ENCODE results near the gene COASY.
A peak's percentile ranks its signal among the peaks of the same experiment; 100 is the strongest.

The COASY gene

GRCh38 chr17:42603318-42603717 is 41.4 kb downstream of the COASY start:
- DNase-seq (ENCODE audit: low read depth in 2 of 2): no peak
- no peak overlapping the region for H3K4me3 ChIP-seq (replicated peaks in 1 of 2; ENCODE audit: low read depth in 2 of 2, low read length in 2 of 2)
- no peak for TF ChIP-seq CTCF (IDR thresholded peaks at IDR 0.05; ENCODE audit: low read depth, low read length)

GRCh38 chr17:42607769-42608168 is 45.8 kb downstream of the COASY start:
- peak overlapping the region; percentile 90 to 97 for H3K4me3 ChIP-seq (replicated peaks in 1 of 2; ENCODE audit: low read depth in 2 of 2, low read length in 2 of 2)
- no peak for TF ChIP-seq CTCF (IDR thresholded peaks at IDR 0.05; ENCODE audit: low read depth, low read length)
- DNase-seq (ENCODE audit: low read depth in 2 of 2): no peak

GRCh38 chr17:42608305-42609181 is 46.6 kb downstream of the COASY start:
- peak; percentile 5 to 13 for DNase-seq (ENCODE audit: low read depth in 2 of 2)
- peak overlapping the region; percentile 90 to 97 for H3K4me3 ChIP-seq (replicated peaks in 1 of 2; ENCODE audit: low read depth in 2 of 2, low read length in 2 of 2)
- no peak for TF ChIP-seq CTCF (IDR thresholded peaks at IDR 0.05; ENCODE audit: low read depth, low read length)

- TF ChIP-seq CTCF (IDR thresholded peaks at IDR 0.05; ENCODE audit: low read depth, low read length): peak; percentile 49
- DNase-seq (ENCODE audit: low read depth in 2 of 2): peak; percentile 99
- peak within 1 kb of the TSS; percentile 90 to 97 for H3K4me3 ChIP-seq (replicated peaks in 1 of 2; ENCODE audit: low read depth in 2 of 2, low read length in 2 of 2)
Measured at GRCh38 chr17:42609182-42609813, 47.4 kb downstream of the COASY start, which contains the start of the genes RETREG3 and TUBG1. TSS of gene RETREG3 (minus strand) at chr17:42609374. CDS start at chr17:42609324, 50 bp downstream. TSS of gene TUBG1 (plus strand) at chr17:42609683. CDS start at chr17:42609738, 55 bp downstream.

GRCh38 chr17:42609814-42610801 is 48.2 kb downstream of the COASY start:
- DNase-seq (ENCODE audit: low read depth in 2 of 2): peak in 1 of 2 donors; percentile 7
- peak overlapping the region; percentile 64 to 97 for H3K4me3 ChIP-seq (replicated peaks in 1 of 2; ENCODE audit: low read depth in 2 of 2, low read length in 2 of 2)

GRCh38 chr17:42612013-42612412 is 50.1 kb downstream of the COASY start:
- DNase-seq (ENCODE audit: low read depth in 2 of 2): no peak
- no peak overlapping the region for H3K4me3 ChIP-seq (replicated peaks in 1 of 2; ENCODE audit: low read depth in 2 of 2, low read length in 2 of 2)
- no peak for TF ChIP-seq CTCF (IDR thresholded peaks at IDR 0.05; ENCODE audit: low read depth, low read length)
